ENCODE measurements around the gene SYDE2. TPM values are rescaled to one million over a fixed set of nuclear protein-coding genes. Genes with fewer than 3 reads are reported as not detected.
A peak's percentile ranks its signal among the peaks of the same experiment; 100 is the strongest.
"Not testable (repeated sequence)": the region's sequence is repeated elsewhere in the genome, so short reads cannot be mapped to it uniquely, and the experiment has no call there.

Gene SYDE2
- total RNA-seq, 1 donor from 2014 or later: 7.6 TPM

DNA sequence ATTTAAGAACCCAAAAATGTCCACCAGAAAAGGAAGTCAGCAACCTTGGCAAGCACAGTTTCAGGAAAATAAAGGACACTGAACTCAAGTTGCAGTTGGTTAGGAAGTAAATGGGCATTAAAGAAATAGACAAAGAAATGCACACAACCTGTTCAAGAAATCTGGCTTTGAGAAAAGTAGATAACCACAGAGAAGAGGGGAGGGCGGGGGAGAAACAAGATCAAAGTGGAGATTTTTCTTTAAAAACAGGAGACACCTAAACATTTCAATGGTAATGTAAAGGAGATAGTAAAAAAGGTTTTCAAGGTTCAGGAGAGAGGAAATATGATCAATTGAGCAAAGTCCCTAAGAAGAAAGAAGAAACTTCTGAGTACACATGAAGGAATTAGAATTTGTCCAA, 29.1 kb downstream of the SYDE2 start:
- no peak for DNase-seq (ENCODE audit: low read depth)

DNA sequence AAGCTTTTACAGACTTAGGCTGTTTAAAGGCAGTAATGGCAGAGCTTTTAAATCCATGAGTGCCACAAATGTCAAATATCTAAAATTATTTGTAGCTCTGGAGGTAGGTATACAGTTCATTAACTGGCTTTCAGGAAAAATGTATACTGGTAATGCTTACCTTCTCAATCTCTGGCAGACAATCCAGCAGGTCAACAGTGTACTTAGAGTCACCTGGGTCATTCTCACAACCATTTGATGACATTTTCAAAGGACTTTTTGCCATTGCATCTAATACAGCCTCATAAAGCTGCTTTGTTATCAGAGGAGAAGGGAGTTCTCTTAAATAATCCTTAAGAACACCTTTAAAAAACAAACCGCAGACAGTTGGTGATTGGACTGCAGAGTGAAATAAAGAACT, 31.9 kb downstream of the SYDE2 start:
- DNase-seq (ENCODE audit: low read depth): no peak

DNA sequence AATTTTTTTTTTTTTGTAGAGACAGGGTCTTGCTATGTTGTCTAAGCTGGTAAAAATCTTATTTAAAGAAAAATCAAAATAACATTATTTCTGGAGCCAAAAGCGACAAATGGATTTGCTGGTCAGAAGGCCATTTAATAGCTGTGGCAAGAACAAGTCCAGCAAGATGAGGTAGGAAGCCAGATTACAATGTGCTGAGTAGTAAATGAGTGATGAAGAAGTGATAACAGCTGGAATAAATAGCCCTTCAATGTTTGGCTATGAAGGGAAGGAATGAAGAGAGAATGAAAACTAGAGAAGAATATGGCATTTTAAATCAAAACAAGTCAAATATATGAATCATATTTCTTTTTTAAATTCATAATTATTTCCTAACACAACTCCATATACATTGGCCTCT, 34.5 kb downstream of the SYDE2 start:
- no peak for DNase-seq (ENCODE audit: low read depth)

DNA sequence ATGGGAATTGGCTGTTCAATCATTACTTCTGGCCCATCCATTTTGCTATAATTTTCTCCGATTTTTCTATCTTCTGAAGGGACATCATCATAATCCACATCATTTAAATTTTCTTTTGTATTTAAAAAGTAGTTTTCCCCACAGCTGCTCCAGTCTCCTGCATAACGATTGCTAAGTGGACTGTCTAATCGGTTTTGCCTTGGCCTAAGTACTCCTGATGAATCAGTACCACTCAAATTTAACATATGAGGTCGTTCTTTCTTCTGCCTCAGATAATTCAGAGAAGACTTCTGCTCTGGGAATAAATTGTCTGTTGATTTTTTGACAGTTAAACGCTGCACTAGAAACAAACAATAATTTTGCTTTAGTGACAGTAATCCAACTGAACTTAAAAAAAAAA, 41.9 kb downstream of the SYDE2 start:
- DNase-seq (ENCODE audit: low read depth): no peak

DNA sequence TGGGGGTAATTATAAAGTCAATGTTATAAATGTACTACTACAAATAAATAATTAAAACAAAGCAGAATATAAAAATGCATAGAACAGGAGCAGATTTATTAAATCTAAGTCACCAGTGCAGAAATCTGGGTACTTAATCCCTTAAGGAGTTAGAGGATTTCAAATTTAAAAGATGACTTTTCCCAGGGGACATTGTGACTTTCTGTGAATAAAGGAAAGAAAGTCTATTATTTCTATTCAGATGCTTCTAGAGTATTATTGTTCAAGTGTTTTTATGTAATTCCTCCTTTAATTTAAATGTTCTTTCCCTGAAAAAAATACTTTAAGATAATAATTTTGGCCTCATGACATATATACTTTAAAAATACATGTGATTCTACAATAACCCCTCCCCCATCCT, 43.4 kb downstream of the SYDE2 start:
- DNase-seq (ENCODE audit: low read depth): no peak

DNA sequence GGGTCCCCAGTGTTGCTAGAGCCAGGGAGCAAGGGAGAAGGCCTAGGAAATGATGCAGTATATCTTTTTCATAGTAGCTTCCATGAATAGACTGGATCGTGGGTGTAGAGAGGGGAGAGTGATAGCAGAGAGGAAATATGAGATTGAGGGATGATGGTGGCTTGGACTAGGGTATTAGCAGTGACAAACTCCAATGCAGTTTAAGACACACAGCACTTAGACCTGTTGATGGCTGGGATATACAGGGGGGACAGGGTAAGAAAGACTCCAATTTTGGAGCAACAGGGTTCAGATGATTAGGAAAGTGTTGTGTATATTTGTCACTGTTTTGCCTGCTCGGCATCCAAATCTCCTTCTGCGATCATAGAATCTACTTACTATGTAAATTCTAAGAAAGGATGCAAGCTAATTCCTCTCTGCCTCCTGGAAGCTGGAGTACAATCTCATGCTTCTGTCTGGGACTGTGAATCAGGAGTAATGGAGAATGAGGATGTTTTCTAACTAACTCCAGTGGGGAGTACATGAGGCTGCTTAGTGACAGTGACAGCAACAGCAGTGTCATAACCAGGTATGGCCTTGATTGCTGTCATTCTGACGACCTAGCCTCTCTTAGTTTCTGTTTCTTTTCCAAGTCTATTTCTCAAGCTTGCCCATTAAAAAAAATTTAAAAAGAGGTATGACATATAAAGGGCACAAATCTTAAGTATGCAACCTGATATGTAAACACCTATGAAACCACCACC, 47.5 kb downstream of the SYDE2 start:
- DNase-seq (ENCODE audit: low read depth): no peak

DNA sequence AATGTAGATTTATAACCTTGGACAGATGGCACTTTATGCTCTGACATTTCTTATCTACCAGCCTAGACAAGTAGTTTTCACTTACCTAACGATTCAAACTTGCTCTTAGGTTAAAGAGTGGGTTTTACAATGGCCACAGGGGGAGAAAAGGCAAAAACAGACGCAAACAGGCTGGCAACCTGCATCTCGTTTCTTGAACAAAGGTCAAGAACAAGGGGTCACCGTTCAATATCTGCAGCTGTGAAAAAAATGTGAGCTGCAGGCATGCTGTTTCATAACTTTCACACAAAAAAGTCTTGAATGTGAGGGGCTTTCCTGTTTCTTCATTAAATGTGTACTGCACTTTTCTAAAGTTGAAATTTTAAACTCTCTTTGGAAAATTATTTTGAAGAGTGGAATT, 49.4 kb downstream of the SYDE2 start:
- DNase-seq (ENCODE audit: low read depth): no peak

DNA sequence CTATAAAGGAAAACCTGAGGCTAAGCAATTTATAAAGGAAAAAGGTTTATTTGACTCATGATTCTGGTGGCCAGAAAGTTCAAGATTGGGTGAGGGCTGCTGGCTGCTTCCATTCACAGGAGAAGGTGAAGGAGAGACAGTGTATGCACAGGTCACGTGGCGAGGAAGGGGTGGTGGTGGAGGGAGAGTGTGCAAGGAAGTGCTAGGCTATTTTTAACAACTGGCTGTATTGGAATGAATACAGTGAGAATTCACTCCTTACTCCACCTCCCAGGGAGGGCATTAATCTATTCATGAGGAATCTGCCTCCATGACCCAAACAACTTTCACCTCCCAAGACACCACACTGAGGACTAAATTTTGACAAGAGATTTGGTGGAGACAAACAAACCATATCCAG, 51.0 kb downstream of the SYDE2 start:
- DNase-seq (ENCODE audit: low read depth): no peak

DNA sequence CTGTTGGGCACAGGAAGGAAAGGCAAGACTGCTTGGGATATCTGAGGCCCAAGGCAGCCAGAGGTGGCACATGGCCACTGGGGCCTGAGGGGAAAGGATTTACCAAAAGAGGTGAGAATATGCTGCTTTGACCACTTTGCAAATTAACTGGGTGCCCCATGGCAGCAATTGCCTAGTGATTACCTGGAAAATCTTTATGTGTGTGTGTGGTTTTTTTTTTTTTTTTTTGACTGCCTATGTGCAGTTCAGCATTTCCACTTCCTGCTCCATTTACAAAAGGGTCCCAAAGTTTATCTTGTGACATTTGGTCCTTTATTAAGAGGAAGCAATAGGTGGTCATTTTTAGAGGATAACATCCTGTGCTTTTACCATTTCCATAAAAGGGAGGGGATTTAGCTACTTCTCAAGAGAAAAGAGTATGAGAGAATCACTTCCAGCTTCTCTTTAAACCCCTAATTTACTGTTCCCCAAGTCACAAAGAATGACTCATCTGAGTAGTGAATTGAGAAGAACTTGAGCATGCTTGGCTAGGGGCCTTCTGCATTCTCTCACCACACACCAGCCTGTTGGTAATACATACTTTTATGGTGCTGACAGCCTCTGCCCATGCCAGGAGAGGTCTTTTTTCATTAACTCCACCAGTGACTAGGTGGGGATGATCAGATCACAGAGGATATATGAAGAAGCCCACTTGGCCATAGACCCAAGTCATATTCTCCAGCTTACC, 52.1 kb downstream of the SYDE2 start:
- peak; percentile 28 for DNase-seq (ENCODE audit: low read depth)

DNA sequence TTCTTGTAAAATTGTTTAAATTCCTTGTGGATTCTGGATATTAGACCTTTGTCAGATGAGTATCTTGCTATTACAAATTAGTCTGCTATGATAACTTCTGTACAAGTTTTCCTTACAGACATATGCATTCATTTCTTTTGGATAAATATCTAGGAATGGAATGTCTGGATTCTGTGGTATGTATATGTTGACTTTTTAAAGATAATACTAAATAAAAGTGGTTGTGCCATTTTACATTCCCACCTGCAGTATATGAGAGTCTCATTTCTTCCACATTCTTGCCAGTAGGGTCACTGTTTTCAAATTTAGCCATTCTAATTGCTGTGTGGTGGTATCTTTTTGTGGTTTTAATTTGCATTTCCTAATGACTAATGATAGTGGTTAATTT, 53.9 kb downstream of the SYDE2 start:
- DNase-seq (ENCODE audit: low read depth): no peak

DNA sequence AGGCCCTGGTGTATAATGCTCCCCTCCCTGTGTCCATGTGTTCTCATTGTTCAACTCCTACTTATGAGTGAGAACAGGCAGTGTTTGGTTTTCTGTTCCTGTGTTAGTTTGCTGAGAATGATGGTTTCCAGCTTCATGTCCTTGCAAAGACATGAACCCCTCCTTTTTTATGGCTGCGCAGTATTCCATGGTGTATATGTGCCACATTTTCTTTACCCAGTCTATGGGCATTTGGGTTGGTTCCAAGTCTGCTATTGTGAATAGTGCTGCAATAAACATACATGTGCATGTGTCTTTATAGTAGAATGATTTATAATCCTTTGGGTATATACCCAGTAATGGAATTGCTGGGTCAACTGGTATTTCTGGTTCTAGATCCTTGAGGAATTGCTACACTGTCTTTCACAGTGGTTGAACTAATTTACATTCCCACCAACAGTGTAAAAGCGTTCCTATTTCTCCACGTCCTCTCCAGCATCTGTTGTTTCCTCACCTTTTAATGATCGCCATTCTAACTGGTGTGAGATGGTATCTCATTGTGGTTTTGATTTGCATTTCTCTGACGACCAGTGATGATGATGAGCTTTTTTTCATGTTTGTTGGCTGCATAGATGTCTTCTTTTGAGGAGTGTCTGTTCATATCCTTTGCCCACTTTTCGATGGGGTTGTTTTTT, 54.4 kb downstream of the SYDE2 start:
- not testable (repeated sequence) for DNase-seq (ENCODE audit: low read depth)

DNA sequence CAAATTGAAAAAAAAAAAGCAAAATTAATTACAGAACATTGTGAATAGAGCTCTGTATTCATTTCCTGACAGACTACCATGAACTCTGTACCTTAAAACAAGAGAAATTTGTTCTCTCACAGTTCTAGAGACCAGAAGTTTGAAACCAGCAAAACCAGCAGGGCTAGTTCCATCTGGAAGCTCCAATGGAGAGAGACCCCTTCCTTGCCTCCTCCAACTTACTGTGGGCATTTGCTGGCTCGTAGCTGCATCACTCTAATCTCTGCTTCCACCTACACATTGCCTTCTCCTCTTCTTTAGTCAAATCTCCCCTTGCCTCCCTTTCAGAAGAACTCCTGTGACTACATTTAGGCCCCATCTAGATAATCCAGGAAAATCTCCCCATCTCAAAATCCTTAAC, 56.5 kb downstream of the SYDE2 start:
- no peak for DNase-seq (ENCODE audit: low read depth)

DNA sequence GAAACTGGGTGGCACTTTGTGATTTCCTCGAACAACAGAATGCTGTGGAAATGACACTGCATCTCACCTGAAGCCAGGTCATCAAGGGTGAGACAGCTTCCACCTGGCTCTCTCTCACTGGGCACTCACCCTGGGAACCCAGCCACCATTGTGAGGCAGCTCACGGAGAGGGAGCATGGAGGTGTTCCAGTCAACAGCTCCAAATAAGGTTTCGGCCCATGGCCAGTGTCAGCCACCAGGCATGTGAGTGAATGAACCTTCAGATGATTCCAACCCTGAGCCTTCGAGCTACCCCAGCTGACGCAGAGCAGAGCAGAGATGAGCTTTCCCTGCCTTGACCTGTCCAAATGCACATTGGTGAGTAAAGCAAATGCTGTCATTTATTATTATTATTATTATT, 58.1 kb downstream of the SYDE2 start:
- DNase-seq (ENCODE audit: low read depth): no peak

DNA sequence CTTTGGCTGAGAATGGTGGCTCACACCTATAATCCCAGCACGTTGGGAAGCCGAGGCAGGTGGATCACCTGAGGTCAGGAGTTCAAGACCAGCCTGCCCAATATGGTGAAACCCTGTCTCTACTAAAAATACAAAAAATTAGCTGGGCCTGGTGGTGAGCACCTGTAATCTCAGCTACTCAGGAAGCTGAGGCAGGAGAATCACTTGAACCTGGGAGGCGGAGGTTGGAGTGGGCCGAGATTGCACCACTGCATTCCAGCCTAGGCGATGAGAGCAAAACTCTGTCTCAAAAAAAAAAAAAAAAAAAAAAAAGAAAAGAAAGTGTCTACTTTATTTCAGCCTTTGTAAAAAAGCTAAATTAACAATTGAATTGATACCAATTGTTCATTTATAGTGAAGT, 62.4 kb downstream of the SYDE2 start:
- DNase-seq (ENCODE audit: low read depth): not testable (repeated sequence)

DNA sequence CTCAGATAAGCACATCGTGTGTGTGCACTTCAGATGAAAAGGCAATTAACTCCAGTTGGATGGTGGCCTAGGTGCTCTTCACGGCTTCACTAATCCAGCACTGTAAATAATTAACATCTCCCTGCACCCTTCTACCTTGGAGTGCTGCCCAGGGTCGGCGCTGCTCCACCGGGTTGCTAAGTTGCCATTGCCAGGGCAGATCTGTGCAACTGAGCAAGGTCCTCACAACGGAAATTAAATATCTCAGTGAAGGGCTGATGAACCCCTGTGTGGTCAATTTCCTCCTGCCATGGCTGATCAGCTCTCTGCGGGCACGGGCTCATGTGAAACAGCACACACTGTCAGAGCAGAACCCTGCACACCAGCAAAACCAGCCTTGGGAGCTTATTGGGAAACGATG, 63.2 kb downstream of the SYDE2 start:
- DNase-seq (ENCODE audit: low read depth): no peak

DNA sequence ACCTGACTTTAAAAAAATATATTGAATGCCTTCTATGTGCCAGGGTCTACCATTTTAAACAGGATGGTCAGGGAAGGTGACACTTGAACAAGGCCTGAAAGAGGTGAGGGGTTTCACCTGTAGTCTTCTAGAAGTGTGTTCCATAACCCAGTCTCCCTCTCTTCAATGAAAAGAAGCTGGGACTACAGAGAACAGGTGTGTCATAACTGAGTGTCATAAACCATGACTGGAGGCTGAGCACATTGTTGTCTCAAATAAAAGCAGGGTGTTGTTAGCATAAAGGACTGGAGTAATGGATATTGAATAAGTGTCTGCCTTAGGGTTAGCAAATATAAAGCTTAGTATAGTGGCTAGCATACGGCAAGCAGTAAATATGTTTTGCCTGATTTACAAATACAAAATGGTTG, 65.4 kb downstream of the SYDE2 start:
- no peak for DNase-seq (ENCODE audit: low read depth)

DNA sequence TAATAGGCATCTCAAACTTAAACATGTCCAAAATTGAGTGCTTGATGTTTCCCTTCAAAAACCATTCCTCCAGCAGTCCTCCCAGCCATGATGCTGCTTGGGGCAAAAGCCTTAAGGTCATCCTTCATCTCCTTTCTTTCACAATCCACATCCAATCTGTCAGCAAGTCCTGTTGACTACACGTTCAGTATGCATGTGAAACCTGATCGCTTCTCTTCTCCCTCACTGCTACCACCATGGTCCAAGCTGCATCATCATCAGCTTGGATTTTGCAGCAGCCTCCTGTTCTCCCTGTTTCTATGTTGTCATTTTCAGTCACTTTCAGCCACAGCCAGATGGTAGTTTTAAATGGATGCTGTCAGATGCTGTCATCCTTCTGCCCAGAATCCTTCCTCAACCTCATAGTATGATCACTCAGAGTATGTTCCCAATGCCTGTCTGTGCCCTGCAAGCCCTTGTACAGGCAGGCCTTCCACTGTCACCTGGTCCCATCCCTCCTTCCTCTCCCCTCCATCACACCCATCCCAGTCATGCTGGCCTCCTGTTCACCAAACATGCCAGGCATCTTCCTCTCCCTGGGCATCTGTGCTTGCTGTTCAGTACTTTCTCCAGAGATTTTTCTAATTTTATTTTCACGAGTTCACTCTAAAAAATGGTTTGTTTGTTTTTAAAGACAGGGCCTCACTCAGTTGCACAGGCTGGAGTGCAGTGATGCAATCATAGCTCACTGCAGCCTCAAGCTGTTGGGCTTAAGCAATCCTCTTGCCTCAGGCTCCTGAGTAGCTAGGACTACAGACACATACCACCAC, 66.0 kb downstream of the SYDE2 start:
- DNase-seq (ENCODE audit: low read depth): no peak

DNA sequence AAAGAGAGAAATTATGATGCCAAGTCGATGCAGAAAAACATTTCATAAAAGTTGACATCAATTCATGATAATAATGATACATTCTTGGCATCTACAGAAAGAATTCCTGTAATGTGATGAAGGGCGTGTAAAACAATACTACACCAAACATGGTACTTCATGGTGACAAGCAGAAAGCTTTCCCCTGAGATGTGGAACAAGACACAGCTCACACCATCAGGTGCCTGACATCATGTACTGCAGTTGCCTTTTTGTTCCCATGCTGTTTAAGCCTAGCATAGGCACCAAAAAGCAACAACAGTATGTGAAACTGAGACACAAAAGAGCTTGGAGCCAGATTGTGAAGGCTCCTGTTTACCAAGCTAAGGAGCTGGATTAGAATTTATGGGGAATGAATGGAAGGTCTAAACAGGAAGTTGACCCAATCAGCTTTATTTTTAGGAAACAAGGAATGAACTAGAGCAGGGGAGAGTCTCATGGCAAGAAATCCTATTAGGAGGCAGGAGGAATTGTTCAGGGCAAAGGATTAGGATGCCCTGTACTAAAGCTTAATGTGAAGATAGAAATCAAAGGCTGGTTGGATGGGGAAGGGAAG, 67.2 kb downstream of the SYDE2 start:
- DNase-seq (ENCODE audit: low read depth): no peak

DNA sequence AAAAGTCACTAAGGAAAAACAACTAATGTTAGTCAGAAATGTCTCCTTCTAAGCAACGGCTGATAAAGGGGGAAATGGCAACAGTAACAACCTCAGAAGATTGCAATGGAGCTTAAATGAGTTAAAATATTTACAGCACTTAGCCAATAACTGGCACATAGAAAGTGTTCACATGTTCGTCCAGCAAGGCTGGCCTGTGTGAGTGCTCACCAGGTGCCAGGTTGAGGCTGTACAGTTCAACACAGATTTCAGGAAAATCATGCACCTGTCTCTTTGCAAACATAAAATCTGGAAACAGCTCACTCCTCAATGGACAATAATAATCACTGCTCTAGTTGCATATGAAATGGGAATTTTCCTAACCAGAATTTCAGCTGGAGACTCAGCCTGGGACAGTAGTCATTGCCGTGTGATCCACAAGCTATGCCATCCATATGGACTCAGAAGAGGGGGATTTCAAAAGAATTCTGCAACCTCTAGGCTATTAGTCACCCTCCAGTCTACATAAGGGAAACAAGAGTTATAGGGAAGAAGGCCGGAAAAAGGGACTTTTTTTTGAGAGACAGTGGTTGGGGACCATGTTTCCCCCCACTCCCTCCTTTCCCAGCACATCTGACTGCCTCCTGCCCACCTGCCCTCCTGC, 68.6 kb downstream of the SYDE2 start:
- DNase-seq (ENCODE audit: low read depth): no peak

DNA sequence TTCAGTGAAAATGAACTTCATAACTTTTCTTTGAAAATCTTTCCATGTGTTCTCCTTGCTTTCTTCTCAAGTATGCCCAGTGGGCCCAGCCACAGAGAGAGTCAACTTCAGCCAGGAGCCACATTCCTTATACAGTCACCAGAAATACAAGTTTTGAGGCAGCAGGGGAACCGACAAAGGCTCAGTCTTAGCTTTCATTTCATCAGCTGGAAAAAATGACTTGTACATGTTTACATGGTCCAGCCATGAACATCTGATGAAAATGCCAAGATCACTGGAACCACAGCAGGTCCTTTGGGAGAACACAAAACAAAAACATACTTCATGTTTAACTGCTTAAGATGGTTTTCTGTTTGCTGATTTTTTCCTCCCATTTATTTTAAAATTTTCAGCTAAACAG, 72.5 kb downstream of the SYDE2 start:
- DNase-seq (ENCODE audit: low read depth): no peak

DNA sequence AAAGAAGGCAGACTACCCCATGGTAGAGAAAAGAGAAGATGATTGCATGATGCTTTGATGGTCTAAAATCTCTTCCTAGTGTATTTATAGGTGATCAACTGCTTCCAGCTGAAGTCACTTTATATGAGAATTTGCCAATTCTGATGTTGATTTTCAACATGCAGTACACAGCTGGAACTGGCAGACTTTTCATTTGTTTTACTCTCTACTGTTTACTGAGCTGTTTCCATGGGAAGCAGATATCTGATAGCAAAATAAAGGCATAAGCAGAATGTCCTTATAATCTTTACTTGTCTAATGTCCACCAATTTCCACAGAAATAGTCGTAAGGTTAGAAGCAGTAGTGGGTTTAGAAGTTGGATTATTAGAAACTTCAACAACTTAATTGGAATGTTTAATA, 74.9 kb downstream of the SYDE2 start:
- DNase-seq (ENCODE audit: low read depth): no peak

Data from myocyte (in vitro differentiated cells).